ENCODE results near the gene KLHL41. TPM values are rescaled to one million over a fixed set of nuclear protein-coding genes. Genes with fewer than 3 reads are reported as not detected.
"Not testable (repeated sequence)": the region's sequence is repeated elsewhere in the genome, so short reads cannot be mapped to it uniquely, and the experiment has no call there.

The KLHL41 gene
- total and polyA plus RNA-seq, 4 donors: 0.30 to 1.6 (median 1.1) TPM

- WGBS, 2 donors: 97% methylated on average over 1 of the region's 1 CpG
- Histone ChIP-seq H3K9me3 (ENCODE audit: control insufficient read depth in 4 of 4, insufficient read depth in 3 of 4, low read length in 3 of 4) (peaks cover 0 to 3% (median 0%) of the 10 kb centered on the region in 4 donors), H3K36me3 (ENCODE audit: control insufficient read depth in 4 of 4, insufficient read depth in 4 of 4, low read length in 4 of 4) (peaks cover 0 to 12% (median under 1%) of the 10 kb centered on the region in 4 donors), H3K27ac (ENCODE audit: low read depth in 1 of 2, low read length in 1 of 2) (no peak overlapping the region), H3K27me3 (ENCODE audit: control insufficient read depth in 3 of 3, insufficient read depth in 3 of 3, low read length in 2 of 3) (no peaks in the 10 kb centered on the region), H3K9ac (ENCODE audit: insufficient read depth in 1 of 2, low read length in 2 of 2) (no peak overlapping the region), H3K4me3 (no peak overlapping the region), H3K4me1 (ENCODE audit: control insufficient read depth in 5 of 5, insufficient read depth in 5 of 5, low read length in 5 of 5) (no peaks in the 10 kb centered on the region)
- DNase-seq (no peak), ATAC-seq (ENCODE audit: insufficient read depth, low FRiP score) (no peak)
- TF ChIP-seq, protein P1, sequence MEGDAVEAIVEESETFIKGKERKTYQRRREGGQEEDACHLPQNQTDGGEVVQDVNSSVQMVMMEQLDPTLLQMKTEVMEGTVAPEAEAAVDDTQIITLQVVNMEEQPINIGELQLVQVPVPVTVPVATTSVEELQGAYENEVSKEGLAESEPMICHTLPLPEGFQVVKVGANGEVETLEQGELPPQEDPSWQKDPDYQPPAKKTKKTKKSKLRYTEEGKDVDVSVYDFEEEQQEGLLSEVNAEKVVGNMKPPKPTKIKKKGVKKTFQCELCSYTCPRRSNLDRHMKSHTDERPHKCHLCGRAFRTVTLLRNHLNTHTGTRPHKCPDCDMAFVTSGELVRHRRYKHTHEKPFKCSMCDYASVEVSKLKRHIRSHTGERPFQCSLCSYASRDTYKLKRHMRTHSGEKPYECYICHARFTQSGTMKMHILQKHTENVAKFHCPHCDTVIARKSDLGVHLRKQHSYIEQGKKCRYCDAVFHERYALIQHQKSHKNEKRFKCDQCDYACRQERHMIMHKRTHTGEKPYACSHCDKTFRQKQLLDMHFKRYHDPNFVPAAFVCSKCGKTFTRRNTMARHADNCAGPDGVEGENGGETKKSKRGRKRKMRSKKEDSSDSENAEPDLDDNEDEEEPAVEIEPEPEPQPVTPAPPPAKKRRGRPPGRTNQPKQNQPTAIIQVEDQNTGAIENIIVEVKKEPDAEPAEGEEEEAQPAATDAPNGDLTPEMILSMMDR (IDR thresholded peaks at IDR 0.05; ENCODE audit: control extremely low read depth, extremely low read depth): no peak
Observed at GRCh38 chr2:169565686-169566085, 56.2 kb downstream of the KLHL41 start.

DNA sequence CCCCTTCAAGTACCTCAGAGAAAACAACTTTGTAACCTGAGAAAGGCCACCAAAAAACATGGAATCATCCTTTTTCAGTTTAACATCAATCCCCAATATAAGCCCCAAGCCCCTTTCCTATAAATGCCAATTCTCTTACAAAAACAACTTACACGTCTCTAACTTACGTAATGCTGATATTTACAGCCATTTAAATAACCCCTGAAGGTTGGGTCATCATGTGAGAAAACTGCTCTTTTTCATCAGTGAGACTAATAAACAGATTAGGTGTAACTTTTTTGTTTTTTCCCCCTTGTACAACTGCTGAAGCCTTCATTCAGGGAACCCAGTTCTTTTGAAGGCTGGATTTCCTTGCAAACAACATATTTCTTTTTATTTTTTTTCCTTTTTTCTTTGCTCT is 60.4 kb downstream of the KLHL41 start:
- H3K36me3 ChIP-seq (ENCODE audit: control insufficient read depth in 4 of 4, insufficient read depth in 4 of 4, low read length in 4 of 4): peaks cover 0 to 8% (median 2%) of the 10 kb centered on the region in 4 donors
- H3K4me1 ChIP-seq (ENCODE audit: control insufficient read depth in 5 of 5, insufficient read depth in 5 of 5, low read length in 5 of 5): peaks cover 0 to 7% (median 1%) of the 10 kb centered on the region in 5 donors
- no peaks in the 10 kb centered on the region for H3K27me3 ChIP-seq (ENCODE audit: control insufficient read depth in 3 of 3, insufficient read depth in 3 of 3, low read length in 2 of 3)
- H3K9ac ChIP-seq (ENCODE audit: insufficient read depth in 1 of 2, low read length in 2 of 2): no peak overlapping the region
- H3K4me3 ChIP-seq: no peak overlapping the region
- DNase-seq: no peak
- H3K9me3 ChIP-seq (ENCODE audit: control insufficient read depth in 4 of 4, insufficient read depth in 3 of 4, low read length in 3 of 4): no peaks in the 10 kb centered on the region
- no peak for ATAC-seq (ENCODE audit: insufficient read depth, low FRiP score)
- H3K27ac ChIP-seq (ENCODE audit: low read depth in 1 of 2, low read length in 1 of 2): no peak overlapping the region
- WGBS, 2 donors: 64 to 83% methylated on average over 2 of the region's 2 CpGs
- TF ChIP-seq, protein P1 (IDR thresholded peaks at IDR 0.05; ENCODE audit: control extremely low read depth, extremely low read depth): no peak

DNA sequence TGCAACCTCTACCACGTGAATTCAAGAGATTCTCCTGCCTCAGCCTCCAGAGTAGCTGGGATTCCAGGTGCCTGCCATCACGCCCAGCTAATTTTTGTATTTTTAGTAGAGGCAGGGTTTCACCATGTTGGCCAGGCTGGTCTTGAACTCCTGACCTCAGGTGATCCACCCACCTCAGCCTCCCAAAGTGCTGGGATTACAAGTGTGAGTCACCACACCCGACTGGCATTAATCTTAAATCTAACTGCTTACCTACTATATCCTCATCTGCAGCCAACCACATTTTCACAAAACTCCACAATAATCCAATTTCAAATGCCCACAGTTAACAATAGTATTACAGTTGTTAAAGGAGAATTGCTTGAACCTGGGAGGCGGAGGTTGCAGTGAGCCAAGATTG is 61.2 kb downstream of the KLHL41 start:
- 96 to 97% methylated on average over 4 of the region's 4 CpGs for WGBS, 2 donors
- not testable (repeated sequence) for H3K36me3 ChIP-seq (ENCODE audit: control insufficient read depth in 4 of 4, insufficient read depth in 4 of 4, low read length in 4 of 4); H3K4me3 ChIP-seq; DNase-seq; H3K9me3 ChIP-seq (ENCODE audit: control insufficient read depth in 4 of 4, insufficient read depth in 3 of 4, low read length in 3 of 4); H3K9ac ChIP-seq (ENCODE audit: insufficient read depth in 1 of 2, low read length in 2 of 2); ATAC-seq (ENCODE audit: insufficient read depth, low FRiP score); H3K27me3 ChIP-seq (ENCODE audit: control insufficient read depth in 3 of 3, insufficient read depth in 3 of 3, low read length in 2 of 3); H3K27ac ChIP-seq (ENCODE audit: low read depth in 1 of 2, low read length in 1 of 2); H3K4me1 ChIP-seq (ENCODE audit: control insufficient read depth in 5 of 5, insufficient read depth in 5 of 5, low read length in 5 of 5)

- H3K4me3 ChIP-seq: no peak overlapping the region
- no peaks in the 10 kb centered on the region for H3K27me3 ChIP-seq (ENCODE audit: control insufficient read depth in 3 of 3, insufficient read depth in 3 of 3, low read length in 2 of 3)
- no peak overlapping the region for H3K27ac ChIP-seq (ENCODE audit: low read depth in 1 of 2, low read length in 1 of 2)
- no peaks in the 10 kb centered on the region for H3K9me3 ChIP-seq (ENCODE audit: control insufficient read depth in 4 of 4, insufficient read depth in 3 of 4, low read length in 3 of 4)
- H3K9ac ChIP-seq (ENCODE audit: insufficient read depth in 1 of 2, low read length in 2 of 2): no peak overlapping the region
- H3K36me3 ChIP-seq (ENCODE audit: control insufficient read depth in 4 of 4, insufficient read depth in 4 of 4, low read length in 4 of 4): peaks cover 0 to 4% (median 0%) of the 10 kb centered on the region in 4 donors
- DNase-seq (no peak), ATAC-seq (ENCODE audit: insufficient read depth, low FRiP score) (no peak)
- H3K4me1 ChIP-seq (ENCODE audit: control insufficient read depth in 5 of 5, insufficient read depth in 5 of 5, low read length in 5 of 5): peaks cover 0 to 7% (median 1%) of the 10 kb centered on the region in 5 donors
- 90 to 94% methylated on average over 3 of the region's 3 CpGs for WGBS, 2 donors
- TF ChIP-seq, protein P1 (IDR thresholded peaks at IDR 0.05; ENCODE audit: control extremely low read depth, extremely low read depth): no peak
Observed at GRCh38 chr2:169571571-169571970, 62.1 kb downstream of the KLHL41 start.

Data from lung (tissue), 12 donors.